Loucy (cell line): ENCODE results near the gene TASOR2.

Experiments
- CTCF ChIP-seq: fragments of 200-600 bp; sonication (generic); conservative IDR thresholded peaks from 2 replicates; pipeline ENCODE4 v1.5.1; 2014; ENCODE audit warnings: mild to moderate bottlenecking, antibody characterized with exemption, low read length
- EZH2phosphoT487 ChIP-seq: fragments of 200-600 bp; IDR thresholded peaks from 2 replicates; pipeline ENCODE4 v1.6.1; 2018; ENCODE audit warnings: antibody characterized with exemption, mild to moderate bottlenecking, moderate library complexity, borderline replicate concordance

DNA sequence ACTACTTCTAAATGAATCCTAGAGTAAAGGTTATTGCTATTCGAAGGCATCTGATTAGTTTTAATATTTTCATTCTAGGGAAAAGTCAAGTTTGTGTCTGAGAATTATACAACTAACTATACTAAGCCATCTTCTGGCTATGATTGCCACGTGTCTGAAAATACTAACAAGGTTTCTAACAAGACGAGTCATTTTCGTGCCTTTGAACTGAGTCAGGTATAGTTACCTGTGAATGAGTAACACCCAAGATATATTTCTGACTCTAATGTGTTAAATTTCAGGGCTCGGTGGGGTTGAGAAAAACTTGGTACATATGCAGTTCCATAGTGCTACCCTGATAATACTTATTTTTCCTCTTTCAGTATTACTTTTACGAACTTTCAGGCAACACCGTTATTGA, 35.5 kb downstream of the TASOR2 start:
- TF ChIP-seq CTCF: no peak
- no peak for TF ChIP-seq EZH2phosphoT487
